K562 (cell line): ENCODE measurements around the gene PLAC8L1. TPM values are rescaled to one million over a fixed set of nuclear protein-coding genes. Genes with fewer than 3 reads are reported as not detected.

Source experiments
- ATAC-seq: fragments of 200-7000 bp; cut with Tn5 transposase; 3 replicates; pipeline ENCODE4 v1.9.1; 2020; ENCODE audit warnings: moderate library complexity
- BruUV-seq: library from RNA; stranded (reverse); fragments of 400-500 nt; replicated peaks from 2 replicates; lab custom pipeline; 2021; lab: Mats Ljungman, UMichigan
- CTCF ChIA-PET: fragments of 300-600 bp; formaldehyde crosslinking; extraction: SDS; loops from one replicate; lab custom pipeline; 2021; ENCODE audit warnings: low intra/inter-chr PET ratio; lab: Yijun Ruan, JAX
- POLR2A ChIA-PET: fragments of 300-600, 350-650 bp; sonication (Branson Sonifier 250); formaldehyde crosslinking; extraction: SDS; loops from one replicate; lab custom pipeline; 2021; ENCODE audit warnings: antibody characterized with exemption, inconsistent platforms; lab: Yijun Ruan, JAX
- DNase-seq, 4 experiments: peaks; one replicate each; pipeline versions ENCODE4 v3.0.0 to v3.0.0-alpha.2; 2011 to 2018; ENCODE audit warnings: low spot score in 3 of 4, mixed read lengths in 3 of 4; ENCODE audit errors: extremely low read depth in 1 of 4
- FAIRE-seq: peaks from 2 replicates; lab custom pipeline; 2011; peaks lifted over from hg19 to GRCh38; lab: Jason Lieb, UNC
- H2AFZ ChIP-seq: 2 replicates; pipeline ENCODE4 v1.6.0; 2011; ENCODE audit warnings: low read depth, low read length, control low read depth, inconsistent platforms
- H3K27ac ChIP-seq: fragments of 200-600 bp; 3 replicates; pipeline ENCODE4 v1.8.0; 2011; ENCODE audit warnings: low read depth, mild to moderate bottlenecking, control low read depth, inconsistent platforms, low read length, moderate library complexity, mixed read lengths; ENCODE audit errors: extremely low read depth
- H3K27me3 ChIP-seq, 2 experiments: fragments of 300-600 bp in 1 of 2; 2 replicates in 1 of 2; 3 replicates in 1 of 2; pipeline versions ENCODE4 v1.6.0 to v1.8.0; 2011; ENCODE audit warnings: inconsistent platforms in 2 of 2, low read length in 2 of 2, mild to moderate bottlenecking in 1 of 2, mixed read lengths in 1 of 2, moderate library complexity in 1 of 2; ENCODE audit not compliant: control insufficient read depth in 2 of 2, insufficient read depth in 2 of 2
- H3K36me3 ChIP-seq: fragments of 300-600 bp; 3 replicates; pipeline ENCODE4 v1.8.0; 2011; ENCODE audit warnings: mild to moderate bottlenecking, low read length, inconsistent platforms; ENCODE audit not compliant: control insufficient read depth, insufficient read depth
- H3K4me1 ChIP-seq, 2 experiments: fragments of 200-600 bp in 1 of 2; replicated peaks in 1 of 2; 2 replicates in 1 of 2; 3 replicates in 1 of 2; pipeline versions ENCODE4 v1.5.1 to v1.8.0; 2011; ENCODE audit warnings: inconsistent platforms in 2 of 2, low read length in 2 of 2, mild to moderate bottlenecking in 1 of 2, mixed read lengths in 1 of 2, moderate library complexity in 1 of 2; ENCODE audit not compliant: control insufficient read depth in 2 of 2, insufficient read depth in 2 of 2
- H3K4me2 ChIP-seq: 2 replicates; pipeline ENCODE4 v1.6.1; 2011; ENCODE audit warnings: low read length, control low read depth, inconsistent platforms, mixed read lengths; ENCODE audit not compliant: insufficient read depth
- H3K4me3 ChIP-seq: fragments of 200-600 bp; sonication (generic), shearing (Covaris generic); 2 replicates; pipeline ENCODE4 v1.5.1; 2016; ENCODE audit warnings: control low read depth, inconsistent platforms
- H3K79me2 ChIP-seq: fragments of 200-600 bp; 3 replicates; pipeline ENCODE4 v1.8.0; 2011; ENCODE audit warnings: low read length, inconsistent platforms; ENCODE audit not compliant: control insufficient read depth, insufficient read depth
- H3K9ac ChIP-seq, 2 experiments: 2 replicates each; pipeline versions ENCODE4 v1.6.0 to v1.6.1; 2011; ENCODE audit warnings: low read depth in 2 of 2, low read length in 2 of 2, control low read depth in 1 of 2, inconsistent platforms in 1 of 2, mild to moderate bottlenecking in 1 of 2, mixed read lengths in 1 of 2; ENCODE audit not compliant: insufficient read depth in 1 of 2
- H3K9me1 ChIP-seq: one replicate; pipeline ENCODE4 v1.6.0; 2011; ENCODE audit warnings: inconsistent platforms, mild to moderate bottlenecking, low read length, moderate library complexity; ENCODE audit not compliant: control insufficient read depth, insufficient read depth
- H3K9me3 ChIP-seq: replicated peaks from 2 replicates; pipeline ENCODE4 v1.5.1; 2011; ENCODE audit warnings: low read depth, low read length, inconsistent platforms; ENCODE audit not compliant: control insufficient read depth, insufficient read depth
- H4K20me1 ChIP-seq: replicated peaks from 2 replicates; pipeline ENCODE4 v1.6.1; 2011; ENCODE audit warnings: low read length, inconsistent platforms, mixed read lengths; ENCODE audit not compliant: control insufficient read depth, insufficient read depth
- FOXM1 ChIP-seq, 2 experiments: fragments of 450-650 bp in 1 of 2; sonication (generic) in 1 of 2; formaldehyde crosslinking in 1 of 2; IDR thresholded peaks; 2 replicates each; pipeline versions ENCODE4 v1.6.1 to v1.9.0; 2017 to 2022; ENCODE audit warnings: low read depth in 2 of 2, mild to moderate bottlenecking in 2 of 2, missing genetic modification reagents in 1 of 2, moderate library complexity in 1 of 2
- NELFE ChIP-seq: IDR thresholded peaks from 2 replicates; pipeline ENCODE4 v1.6.1; 2011; ENCODE audit warnings: mild to moderate bottlenecking; ENCODE audit not compliant: insufficient read depth, insufficient read length
- RAD51 ChIP-seq: fragments of 450-650 bp; IDR thresholded peaks from 2 replicates; pipeline ENCODE4 v1.7.1; 2016; ENCODE audit warnings: low read depth, mild to moderate bottlenecking, borderline replicate concordance
- RBM34 ChIP-seq: fragments of 200-400 bp; formaldehyde crosslinking; IDR thresholded peaks from 2 replicates; pipeline ENCODE4 v1.6.1; 2018; ENCODE audit warnings: low read length, borderline replicate concordance; ENCODE audit not compliant: insufficient read depth
- WGBS: fragments of 100-300 bp; shearing (Covaris generic); methylation state at CpG from one replicate; pipeline ENCODE4 v1.1.6; 2016; ENCODE audit warnings: low coverage, mixed read lengths; ENCODE audit not compliant: insufficient coverage; ENCODE audit errors: missing lambda C conversion rate; 5-methylcytosine and 5-hydroxymethylcytosine counted together
- in situ Hi-C: fragments of 300-500 bp; cut with MboI; formaldehyde crosslinking; loops from 4 replicates; pipeline ENCODE4 v1.15.0; 2018; ENCODE audit warnings: inconsistent platforms, mixed read lengths
- intact Hi-C: fragments of 100-400 bp; cut with micrococcal nuclease; formaldehyde crosslinking; loops from 2 replicates; pipeline ENCODE4 v1.14.2; 2022
- polyA plus RNA-seq, 8 experiments: library from polyadenylated mRNA; depleted of rRNA in 4 of 8; stranded (reverse) in 5 of 8; unstranded in 3 of 8; fragments of >200 nt; fragmentation: Nextera tagmentation in 2 of 8; fragmentation: Illumina TruSeq in 1 of 8; extraction: Ambion mirVana in 2 of 8; extraction: Trizol in 1 of 8; gene quantifications; 2 replicates each; pipeline versions ENCODE4 v1.2.1 to v1.2.3, GENCODE V29; 2011 to 2014; ENCODE audit warnings: inconsistent platforms in 1 of 8, missing spikeins in 1 of 8
- total RNA-seq, 7 experiments: library from RNA; depleted of rRNA in 6 of 7; stranded (reverse); fragments of >200 nt in 6 of 7; fragmentation: Illumina TruSeq in 2 of 7; extraction: Trizol in 2 of 7; gene quantifications; 2 replicates each; pipeline versions ENCODE4 v1.2.1 to v1.2.3, GENCODE V29; 2011 to 2021; ENCODE audit warnings: low replicate concordance in 1 of 7
- TF ChIP-seq, protein P1 (sequence below): IDR thresholded peaks from 2 replicates; pipeline ENCODE4 v1.6.1; 2016; ENCODE audit warnings: missing genetic modification characterization, missing compliant biosample characterization
- TF ChIP-seq, protein P2 (sequence below): fragments of 250-450 bp; sonication (Bioruptor Pico); IDR thresholded peaks from 2 replicates; pipeline ENCODE4 v1.4.0; 2020; ENCODE audit warnings: mild to moderate bottlenecking

PLAC8L1 gene
- total and polyA plus RNA-seq, 9 of the 15 experiments (the other 6 are each of a cell fraction or from before 2014, with no cell fraction given) = 0.10 to 0.43 (median 0.26) TPM; not detected in 3

DNA sequence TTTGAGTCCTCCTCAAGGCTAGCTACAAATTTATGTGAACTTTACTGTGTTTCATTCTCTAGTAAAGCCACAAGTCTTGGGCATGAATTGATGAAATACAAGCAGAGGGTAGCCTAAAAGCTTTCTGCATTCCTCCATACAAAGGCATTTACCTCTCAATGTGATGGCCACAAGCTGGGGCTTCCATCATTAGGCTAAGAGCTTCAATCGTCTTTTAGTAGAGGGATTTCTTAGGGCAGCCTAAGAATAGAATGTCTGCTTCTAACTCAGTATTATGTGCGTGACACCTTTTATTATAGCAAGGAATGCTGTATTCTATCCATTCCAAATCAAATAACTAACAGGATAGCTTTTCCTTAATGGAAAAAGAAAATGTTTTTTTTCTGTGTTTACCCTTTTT is 3.7 kb downstream of the PLAC8L1 start:
- H3K27me3 ChIP-seq = no peaks in the 10 kb centered on the region
- H3K4me3 ChIP-seq = no peak overlapping the region
- H3K9me3 ChIP-seq = no peaks in the 10 kb centered on the region
- H3K79me2 ChIP-seq = no peaks in the 10 kb centered on the region
- WGBS = 35% methylated on average over 2 of the region's 2 CpGs
- no peaks in the 10 kb centered on the region for H3K36me3 ChIP-seq
- H3K27ac ChIP-seq = no peak overlapping the region
- H3K9ac ChIP-seq = no peak overlapping the region
- H3K4me2 ChIP-seq = no peak overlapping the region
- TF ChIP-seq NELFE = no peak
- TF ChIP-seq, protein P1, sequence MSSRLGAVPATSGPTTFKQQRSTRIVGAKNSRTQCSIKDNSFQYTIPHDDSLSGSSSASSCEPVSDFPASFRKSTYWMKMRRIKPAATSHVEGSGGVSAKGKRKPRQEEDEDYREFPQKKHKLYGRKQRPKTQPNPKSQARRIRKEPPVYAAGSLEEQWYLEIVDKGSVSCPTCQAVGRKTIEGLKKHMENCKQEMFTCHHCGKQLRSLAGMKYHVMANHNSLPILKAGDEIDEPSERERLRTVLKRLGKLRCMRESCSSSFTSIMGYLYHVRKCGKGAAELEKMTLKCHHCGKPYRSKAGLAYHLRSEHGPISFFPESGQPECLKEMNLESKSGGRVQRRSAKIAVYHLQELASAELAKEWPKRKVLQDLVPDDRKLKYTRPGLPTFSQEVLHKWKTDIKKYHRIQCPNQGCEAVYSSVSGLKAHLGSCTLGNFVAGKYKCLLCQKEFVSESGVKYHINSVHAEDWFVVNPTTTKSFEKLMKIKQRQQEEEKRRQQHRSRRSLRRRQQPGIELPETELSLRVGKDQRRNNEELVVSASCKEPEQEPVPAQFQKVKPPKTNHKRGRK (tag) = no peak
- TF ChIP-seq, protein P2, sequence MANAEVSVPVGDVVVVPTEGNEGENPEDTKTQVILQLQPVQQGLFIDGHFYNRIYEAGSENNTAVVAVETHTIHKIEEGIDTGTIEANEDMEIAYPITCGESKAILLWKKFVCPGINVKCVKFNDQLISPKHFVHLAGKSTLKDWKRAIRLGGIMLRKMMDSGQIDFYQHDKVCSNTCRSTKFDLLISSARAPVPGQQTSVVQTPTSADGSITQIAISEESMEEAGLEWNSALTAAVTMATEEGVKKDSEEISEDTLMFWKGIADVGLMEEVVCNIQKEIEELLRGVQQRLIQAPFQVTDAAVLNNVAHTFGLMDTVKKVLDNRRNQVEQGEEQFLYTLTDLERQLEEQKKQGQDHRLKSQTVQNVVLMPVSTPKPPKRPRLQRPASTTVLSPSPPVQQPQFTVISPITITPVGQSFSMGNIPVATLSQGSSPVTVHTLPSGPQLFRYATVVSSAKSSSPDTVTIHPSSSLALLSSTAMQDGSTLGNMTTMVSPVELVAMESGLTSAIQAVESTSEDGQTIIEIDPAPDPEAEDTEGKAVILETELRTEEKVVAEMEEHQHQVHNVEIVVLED = no peak
- TF ChIP-seq FOXM1 (IDR thresholded peaks at IDR 0.05; ENCODE audit: low read depth) = no peak
- TF ChIP-seq FOXM1 (CRISPR knock-in tag; IDR thresholded peaks at IDR 0.05; ENCODE audit: low read depth) = no peak
- TF ChIP-seq RBM34 = no peak
- TF ChIP-seq RAD51 = no peak
- intact Hi-C loops (no loop called here), in situ Hi-C loops (no loop called here)
- no peaks in the 10 kb centered on the region for H4K20me1 ChIP-seq
- ChIA-PET CTCF (no interaction called here), POLR2A (interaction anchor here (0.9 kb wide), 1 partner anchor 10 kb away, joined by 4 read pairs; no protein-coding TSS in a partner anchor)
- H3K9me1 ChIP-seq = no peaks in the 10 kb centered on the region
- no peak for FAIRE-seq
- DNase-seq = no peak
- no TSS peak for BruUV-seq
- H2AFZ ChIP-seq = no peak overlapping the region
- no peak for ATAC-seq
- no peaks in the 10 kb centered on the region for H3K4me1 ChIP-seq
